Parathyroid adenoma (tissue), 2 donors: Measurements from ENCODE around the gene PDK3.

ENCODE experiments used
- H2AFZ ChIP-seq: fragments of 300-600 bp; sonication (generic); one replicate; pipeline ENCODE4 v1.7.0; 2017; ENCODE audit warnings: antibody characterized with exemption, mild to moderate bottlenecking
- H3K27ac ChIP-seq: fragments of 300-600 bp; sonication (generic); one replicate; pipeline ENCODE4 v1.7.0; 2017
- H3K27me3 ChIP-seq: fragments of 300-600 bp; sonication (generic); one replicate; pipeline ENCODE4 v1.7.0; 2017; ENCODE audit warnings: low read length; ENCODE audit not compliant: control insufficient read depth, insufficient read depth
- H3K36me3 ChIP-seq: fragments of 300-600 bp; sonication (generic); one replicate; pipeline ENCODE4 v1.7.0; 2017; ENCODE audit warnings: low read length; ENCODE audit not compliant: control insufficient read depth, insufficient read depth
- H3K4me1 ChIP-seq: fragments of 300-600 bp; sonication (generic); one replicate; pipeline ENCODE4 v1.7.0; 2017; ENCODE audit warnings: control low read depth
- H3K4me2 ChIP-seq: fragments of 300-600 bp; sonication (generic); one replicate; pipeline ENCODE4 v1.7.0; 2017; ENCODE audit warnings: low read length
- H3K4me3 ChIP-seq: fragments of 300-600 bp; sonication (generic); one replicate; pipeline ENCODE4 v1.7.0; 2017; ENCODE audit warnings: low read depth, low read length
- H3K79me2 ChIP-seq: fragments of 300-600 bp; sonication (generic); one replicate; pipeline ENCODE4 v1.7.0; 2017; ENCODE audit warnings: control low read depth
- H3K9ac ChIP-seq: fragments of 300-600 bp; sonication (generic); one replicate; pipeline ENCODE4 v1.7.0; 2017; ENCODE audit warnings: mild to moderate bottlenecking
- H3K9me3 ChIP-seq: fragments of 300-600 bp; sonication (generic); one replicate; pipeline ENCODE4 v1.7.0; 2017; ENCODE audit warnings: low read length; ENCODE audit not compliant: control insufficient read depth
- CTCF ChIP-seq: fragments of 300-600 bp; sonication (generic); IDR thresholded peaks from one replicate; pipeline ENCODE4 v1.7.0; 2017; ENCODE audit warnings: antibody characterized with exemption, mild to moderate bottlenecking
- donor health status: primary hyperparathyroidism.

PDK3 gene

DNA sequence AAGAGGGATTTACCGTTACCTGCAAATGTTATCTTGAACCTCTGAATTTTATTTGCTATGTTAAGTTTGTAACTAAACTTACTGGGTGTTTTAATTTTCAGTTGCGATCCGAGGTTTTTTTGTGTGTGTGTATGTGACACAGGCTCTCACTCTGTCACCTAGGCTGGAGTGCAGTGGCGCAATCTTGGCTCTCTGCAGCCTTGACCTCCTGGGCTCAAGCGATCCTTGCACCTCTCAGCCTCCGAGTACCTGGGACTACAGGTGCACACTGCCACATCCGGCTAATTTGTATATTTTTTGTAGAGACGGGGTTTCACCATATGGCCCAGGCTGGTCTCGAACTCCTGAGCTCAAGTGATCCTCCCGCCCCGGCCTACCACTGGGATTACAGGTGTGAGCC lies 18.5 kb downstream of the PDK3 start:
- H3K36me3 ChIP-seq, result no peaks in the 10 kb centered on the region
- H3K4me2 ChIP-seq, result no peak overlapping the region
- no peak overlapping the region for H3K4me3 ChIP-seq
- no peaks in the 10 kb centered on the region for H3K9me3 ChIP-seq
- TF ChIP-seq CTCF, result no peak
- no peak overlapping the region for H3K9ac ChIP-seq
- H3K27ac ChIP-seq, result no peak overlapping the region
- no peaks in the 10 kb centered on the region for H3K79me2 ChIP-seq
- H3K27me3 ChIP-seq, result no peaks in the 10 kb centered on the region
- H3K4me1 ChIP-seq, result no peaks in the 10 kb centered on the region
- H2AFZ ChIP-seq, result no peak overlapping the region

- no peaks in the 10 kb centered on the region for H3K4me1 ChIP-seq
- H3K27me3 ChIP-seq, result no peaks in the 10 kb centered on the region
- no peak overlapping the region for H3K27ac ChIP-seq
- no peak overlapping the region for H3K9ac ChIP-seq
- no peaks in the 10 kb centered on the region for H3K9me3 ChIP-seq
- no peak overlapping the region for H3K4me3 ChIP-seq
- no peak overlapping the region for H2AFZ ChIP-seq
- no peaks in the 10 kb centered on the region for H3K79me2 ChIP-seq
- no peaks in the 10 kb centered on the region for H3K36me3 ChIP-seq
- TF ChIP-seq CTCF, result no peak
- H3K4me2 ChIP-seq, result no peak overlapping the region
Observed at GRCh38 chrX:24485323-24485722, 20.2 kb downstream of the PDK3 start.

DNA sequence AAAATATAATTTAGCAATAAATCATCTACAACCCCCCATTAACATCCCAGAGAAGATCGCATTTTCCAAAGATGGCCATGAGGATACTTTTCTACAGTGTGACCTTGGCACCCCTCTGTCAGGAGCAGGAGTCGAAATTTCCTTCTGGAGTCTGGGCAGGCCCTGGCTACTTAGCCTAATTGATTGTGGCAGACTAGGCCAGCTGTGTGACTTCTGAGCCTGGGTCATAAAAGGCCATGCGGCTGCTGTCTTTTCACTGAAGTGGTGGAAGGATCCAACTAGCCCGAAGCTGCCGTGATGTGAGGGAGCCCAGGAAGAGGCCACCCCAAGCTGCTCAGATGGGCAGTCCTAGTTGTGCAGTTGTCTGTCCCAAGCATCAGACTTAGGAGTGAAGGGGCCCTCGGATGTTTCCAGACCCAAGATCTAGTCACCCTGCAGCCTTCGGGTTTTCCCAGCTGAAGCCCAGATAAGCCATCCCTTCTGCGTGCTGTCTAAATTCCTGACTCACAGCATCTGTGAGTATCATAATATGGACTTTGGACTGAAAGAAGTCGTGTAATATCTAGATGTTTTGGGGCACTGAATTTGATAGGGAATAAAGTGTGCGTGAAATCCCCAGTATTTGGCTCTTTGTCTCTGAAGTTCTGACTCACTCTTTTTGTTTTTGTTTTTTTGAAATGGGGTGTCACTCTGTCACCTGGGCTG lies 21.0 kb downstream of the PDK3 start:
- Histone ChIP-seq H2AFZ (no peak overlapping the region), H3K4me3 (no peak overlapping the region), H3K79me2 (no peaks in the 10 kb centered on the region), H3K4me2 (no peak overlapping the region), H3K9me3 (no peaks in the 10 kb centered on the region), H3K4me1 (no peaks in the 10 kb centered on the region), H3K27ac (no peak overlapping the region), H3K36me3 (no peaks in the 10 kb centered on the region), H3K9ac (no peak overlapping the region), H3K27me3 (no peaks in the 10 kb centered on the region)
- no peak for TF ChIP-seq CTCF

DNA sequence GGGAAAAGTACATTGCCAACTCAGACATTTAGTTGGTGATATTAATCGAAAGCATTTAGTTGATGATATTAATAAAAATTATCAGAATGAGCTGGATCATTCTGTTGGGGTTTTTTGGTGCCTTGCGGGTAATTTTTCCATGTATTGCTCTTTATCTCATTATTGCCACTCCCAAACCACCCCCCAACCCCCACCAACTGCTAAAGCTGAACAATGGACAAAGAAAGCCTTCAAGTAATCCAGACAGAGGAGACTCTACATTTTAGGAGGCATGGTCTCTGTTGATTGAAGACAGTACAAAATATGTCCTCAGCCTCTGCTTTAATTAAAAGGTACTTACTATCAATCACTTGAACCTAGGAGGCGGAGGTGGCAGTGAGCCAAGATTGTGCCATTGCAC lies 22.5 kb downstream of the PDK3 start:
- Histone ChIP-seq H3K4me3 (no peak overlapping the region), H3K9me3 (no peaks in the 10 kb centered on the region), H3K27me3 (no peaks in the 10 kb centered on the region), H3K4me2 (no peak overlapping the region), H3K36me3 (no peaks in the 10 kb centered on the region), H2AFZ (no peak overlapping the region), H3K27ac (no peak overlapping the region), H3K9ac (no peak overlapping the region), H3K4me1 (no peaks in the 10 kb centered on the region), H3K79me2 (no peaks in the 10 kb centered on the region)
- no peak for TF ChIP-seq CTCF

DNA sequence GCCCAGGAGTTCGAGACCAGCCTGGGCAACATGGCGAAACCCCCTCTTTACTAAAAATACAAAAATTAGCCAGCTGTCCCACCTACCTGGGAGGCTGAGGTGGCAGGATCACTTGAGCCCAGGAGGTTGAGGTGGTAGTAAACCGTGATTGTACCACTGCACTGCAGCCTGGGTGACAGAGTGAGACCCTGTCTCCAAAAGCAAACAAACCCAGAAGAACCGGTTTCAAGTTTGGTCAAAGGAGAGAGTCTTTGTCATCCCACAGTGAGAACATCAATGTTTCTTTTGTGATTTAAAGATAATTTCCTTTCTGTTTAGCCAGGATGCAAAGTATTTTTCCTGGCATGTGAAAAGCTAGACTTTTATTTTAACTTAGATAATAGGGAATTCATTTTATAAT lies 26.7 kb downstream of the PDK3 start:
- H2AFZ ChIP-seq, result no peak overlapping the region

More for the DNA sequence above, 26.7 kb downstream of the PDK3 start:
- Histone ChIP-seq H3K9ac (no peak overlapping the region), H3K4me2 (no peak overlapping the region), H3K36me3 (no peaks in the 10 kb centered on the region), H3K79me2 (no peaks in the 10 kb centered on the region), H3K4me3 (no peak overlapping the region), H3K27me3 (no peaks in the 10 kb centered on the region), H3K9me3 (no peaks in the 10 kb centered on the region), H3K27ac (no peak overlapping the region), H3K4me1 (no peaks in the 10 kb centered on the region)
- no peak for TF ChIP-seq CTCF
